ENCODE results near the gene RABGAP1. TPM values are rescaled to one million over a fixed set of nuclear protein-coding genes. Genes with fewer than 3 reads are reported as not detected.

The RABGAP1 gene
- total RNA-seq, 3 donors from 2014 or later (not counting 1 experiment from before 2014, with no cell fraction given): 37.4 to 49.2 (median 43.0) TPM

DNA sequence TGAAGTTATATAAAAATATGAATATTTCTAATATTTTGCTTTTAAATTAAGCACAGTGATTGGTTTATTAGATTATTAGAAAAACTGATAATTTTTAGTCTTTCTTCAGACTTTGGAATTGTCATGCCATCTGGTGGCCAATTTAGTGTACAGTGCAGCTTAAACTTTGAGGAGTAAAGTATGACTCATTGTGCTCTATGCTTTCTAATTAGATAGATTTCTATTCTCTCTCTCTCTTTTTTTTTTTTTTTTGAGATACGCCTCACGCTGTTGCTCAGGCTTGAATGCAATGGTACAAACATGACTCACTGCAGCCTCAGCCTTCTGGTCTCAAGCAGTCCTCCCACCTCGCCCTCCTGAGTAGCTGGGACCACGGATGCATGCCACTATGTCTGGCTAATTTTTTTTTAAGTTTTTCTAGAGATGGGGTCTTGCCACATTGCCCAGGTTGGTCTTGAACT is 50.6 kb downstream of the RABGAP1 start:
- no peak overlapping the region for H3K4me3 ChIP-seq (ENCODE audit: low read length)
- TF ChIP-seq, protein P1, sequence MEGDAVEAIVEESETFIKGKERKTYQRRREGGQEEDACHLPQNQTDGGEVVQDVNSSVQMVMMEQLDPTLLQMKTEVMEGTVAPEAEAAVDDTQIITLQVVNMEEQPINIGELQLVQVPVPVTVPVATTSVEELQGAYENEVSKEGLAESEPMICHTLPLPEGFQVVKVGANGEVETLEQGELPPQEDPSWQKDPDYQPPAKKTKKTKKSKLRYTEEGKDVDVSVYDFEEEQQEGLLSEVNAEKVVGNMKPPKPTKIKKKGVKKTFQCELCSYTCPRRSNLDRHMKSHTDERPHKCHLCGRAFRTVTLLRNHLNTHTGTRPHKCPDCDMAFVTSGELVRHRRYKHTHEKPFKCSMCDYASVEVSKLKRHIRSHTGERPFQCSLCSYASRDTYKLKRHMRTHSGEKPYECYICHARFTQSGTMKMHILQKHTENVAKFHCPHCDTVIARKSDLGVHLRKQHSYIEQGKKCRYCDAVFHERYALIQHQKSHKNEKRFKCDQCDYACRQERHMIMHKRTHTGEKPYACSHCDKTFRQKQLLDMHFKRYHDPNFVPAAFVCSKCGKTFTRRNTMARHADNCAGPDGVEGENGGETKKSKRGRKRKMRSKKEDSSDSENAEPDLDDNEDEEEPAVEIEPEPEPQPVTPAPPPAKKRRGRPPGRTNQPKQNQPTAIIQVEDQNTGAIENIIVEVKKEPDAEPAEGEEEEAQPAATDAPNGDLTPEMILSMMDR (IDR thresholded peaks at IDR 0.05): peak; percentile 72
- peaks cover 19% of the 10 kb centered on the region for H3K36me3 ChIP-seq (ENCODE audit: control insufficient read depth, insufficient read depth, low read length)
- no peak overlapping the region for H3K27ac ChIP-seq (ENCODE audit: low read length)
- ATAC-seq (peak; percentile 69 to 85 (median 73)), DNase-seq (peak in 1 of 2 donors; percentile 68)
- H3K9me3 ChIP-seq (ENCODE audit: control insufficient read depth, insufficient read depth, low read length): no peaks in the 10 kb centered on the region
- Mint-ChIP-seq H3K27ac (no peak overlapping the region), H3K36me3 (no peaks in the 10 kb centered on the region), H3K4me1 (peaks cover 6% of the 10 kb centered on the region in 2 donors), H3K27me3 (ENCODE audit: low read depth in 2 of 2) (no peaks in the 10 kb centered on the region), H3K4me3 (no peak overlapping the region), H3K9me3 (no peaks in the 10 kb centered on the region)
- H3K4me1 ChIP-seq (ENCODE audit: control insufficient read depth, insufficient read depth, low read length): no peaks in the 10 kb centered on the region
- intact Hi-C loops (cut with micrococcal nuclease): loop anchor here (1.0 to 5.0 kb wide), 3 partner anchors 87 to 526 kb away; partner anchors contain the start of gene RC3H2
- 50% methylated on average over 4 of the region's 4 CpGs for WGBS (ENCODE audit: insufficient coverage)
- H3K27me3 ChIP-seq (ENCODE audit: control insufficient read depth, insufficient read depth, low read length): no peaks in the 10 kb centered on the region

DNA sequence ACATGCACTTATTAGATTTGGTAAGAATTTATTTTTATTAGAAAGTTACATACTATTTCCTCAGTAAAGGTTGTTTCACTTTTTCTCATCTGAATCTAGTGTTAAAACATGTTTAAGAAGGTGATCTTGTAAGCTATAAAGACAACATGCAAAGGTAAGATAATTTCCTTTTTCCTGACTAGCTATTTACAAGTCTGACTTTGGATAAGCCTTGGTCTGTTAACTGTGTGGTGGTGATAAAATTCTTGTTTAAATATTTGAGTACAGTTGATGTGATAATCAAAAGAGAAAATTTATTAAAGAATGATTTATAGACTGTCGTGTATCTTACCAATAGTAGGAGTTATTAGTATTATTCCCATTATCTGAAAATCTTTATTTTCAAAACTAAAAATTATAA is 55.8 kb downstream of the RABGAP1 start:
- ATAC-seq (no peak), DNase-seq (no peak)
- WGBS (ENCODE audit: insufficient coverage): no CpG with 5 or more reads among the region's 1 CpG
- Mint-ChIP-seq H3K4me1 (no peaks in the 10 kb centered on the region), H3K4me3 (no peak overlapping the region), H3K9me3 (no peaks in the 10 kb centered on the region), H3K27ac (no peak overlapping the region), H3K27me3 (ENCODE audit: low read depth in 2 of 2) (no peaks in the 10 kb centered on the region), H3K36me3 (peaks cover 19% of the 10 kb centered on the region)
- H3K27ac ChIP-seq (ENCODE audit: low read length): no peak overlapping the region
- no peaks in the 10 kb centered on the region for H3K27me3 ChIP-seq (ENCODE audit: control insufficient read depth, insufficient read depth, low read length)
- intact Hi-C loops (cut with micrococcal nuclease): no loop called here
- H3K4me1 ChIP-seq (ENCODE audit: control insufficient read depth, insufficient read depth, low read length): no peaks in the 10 kb centered on the region
- TF ChIP-seq, protein P1 (IDR thresholded peaks at IDR 0.05): no peak
- no peaks in the 10 kb centered on the region for H3K9me3 ChIP-seq (ENCODE audit: control insufficient read depth, insufficient read depth, low read length)
- peaks cover 40% of the 10 kb centered on the region for H3K36me3 ChIP-seq (ENCODE audit: control insufficient read depth, insufficient read depth, low read length)
- H3K4me3 ChIP-seq (ENCODE audit: low read length): no peak overlapping the region

DNA sequence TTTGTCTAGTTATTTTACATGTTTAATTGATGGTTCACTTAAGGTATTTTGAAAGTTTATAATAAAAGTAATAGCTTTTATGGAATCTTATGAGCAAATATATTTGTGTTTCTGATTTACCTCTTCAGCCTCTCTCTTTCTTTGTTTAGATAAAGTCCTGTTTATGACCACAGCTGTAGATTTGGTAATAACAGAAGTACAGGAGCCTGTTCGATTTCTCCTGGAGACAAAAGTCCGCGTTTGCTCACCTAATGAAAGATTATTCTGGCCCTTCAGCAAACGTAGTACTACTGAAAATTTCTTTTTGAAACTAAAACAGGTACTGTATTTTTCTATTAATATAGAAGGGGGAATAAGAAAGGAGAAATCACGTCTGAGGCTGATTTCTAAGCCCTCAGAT is 57.6 kb downstream of the RABGAP1 start:
- Histone ChIP-seq H3K4me3 (ENCODE audit: low read length) (no peak overlapping the region), H3K36me3 (ENCODE audit: control insufficient read depth, insufficient read depth, low read length) (peaks cover 46% of the 10 kb centered on the region), H3K27me3 (ENCODE audit: control insufficient read depth, insufficient read depth, low read length) (no peaks in the 10 kb centered on the region), H3K4me1 (ENCODE audit: control insufficient read depth, insufficient read depth, low read length) (no peaks in the 10 kb centered on the region), H3K27ac (ENCODE audit: low read length) (no peak overlapping the region), H3K9me3 (ENCODE audit: control insufficient read depth, insufficient read depth, low read length) (no peaks in the 10 kb centered on the region)
- ATAC-seq: no peak
- H3K27me3 Mint-ChIP-seq (ENCODE audit: low read depth in 2 of 2): no peaks in the 10 kb centered on the region
- WGBS (ENCODE audit: insufficient coverage): 100% methylated on average over 3 of the region's 5 CpGs
- no peaks in the 10 kb centered on the region for H3K4me1 Mint-ChIP-seq
- intact Hi-C loops (cut with micrococcal nuclease): no loop called here
- no peak for DNase-seq
- no peak overlapping the region for H3K4me3 Mint-ChIP-seq
- no peak overlapping the region for H3K27ac Mint-ChIP-seq
- TF ChIP-seq, protein P1 (IDR thresholded peaks at IDR 0.05): no peak
- no peaks in the 10 kb centered on the region for H3K9me3 Mint-ChIP-seq
- peaks cover 19% of the 10 kb centered on the region for H3K36me3 Mint-ChIP-seq
